ENCODE data around the gene CDKAL1.

The CDKAL1 gene

GRCh38 chr6:20840675-20841074 is 306.4 kb downstream of the CDKAL1 start:
- no peak overlapping the region for H2BK15ac ChIP-seq (ENCODE audit: low read length)
- H3K27ac ChIP-seq (replicated peaks; ENCODE audit: low read length), result no peak overlapping the region
- no peak for DNase-seq (ENCODE audit: low spot score)
- H3K36me3 ChIP-seq (replicated peaks in 1 of 2; ENCODE audit: control insufficient read depth in 2 of 2, insufficient read depth in 2 of 2, low read length in 2 of 2), result peaks cover 0 to 2% of the 10 kb centered on the region in 2 donors
- no peak overlapping the region for H4K8ac ChIP-seq (ENCODE audit: low read depth, low read length)
- no peak overlapping the region for H3K23ac ChIP-seq (ENCODE audit: low read depth, low read length, poor library complexity)
- H3K79me1 ChIP-seq (ENCODE audit: low read depth, low read length), result no peaks in the 10 kb centered on the region
- H2BK5ac ChIP-seq (ENCODE audit: low read length), result no peak overlapping the region
- no CpG with 5 or more reads among the region's 2 CpGs for WGBS, 2 donors (ENCODE audit: extremely low coverage in 2 of 2, insufficient read length in 2 of 2, insufficient replicate concordance in 1 of 2)
- no peak overlapping the region for H3K4me2 ChIP-seq (ENCODE audit: insufficient read depth, low read length, poor library complexity, severe bottlenecking)
- H3K4me3 ChIP-seq (ENCODE audit: low read length in 2 of 2), result no peak overlapping the region
- no peak overlapping the region for H3K9ac ChIP-seq (ENCODE audit: low read depth, low read length, poor library complexity)
- H2BK120ac ChIP-seq (ENCODE audit: low read depth, low read length), result no peak overlapping the region
- H2BK12ac ChIP-seq (ENCODE audit: low read length), result no peak overlapping the region
- H3K4ac ChIP-seq (ENCODE audit: low read length), result no peak overlapping the region
- no peak overlapping the region for H2AK5ac ChIP-seq (ENCODE audit: low read depth, low read length)
- H3K9me3 ChIP-seq (replicated peaks in 1 of 2; ENCODE audit: control insufficient read depth in 2 of 2, insufficient read depth in 1 of 2, low read depth in 1 of 2, low read length in 2 of 2), result no peaks in the 10 kb centered on the region
- H3K14ac ChIP-seq (ENCODE audit: low read length), result no peak overlapping the region
- H2AFZ ChIP-seq (ENCODE audit: low read length), result no peak overlapping the region
- H3K18ac ChIP-seq (ENCODE audit: low read length), result no peak overlapping the region
- no peak overlapping the region for H4K91ac ChIP-seq (ENCODE audit: low read depth, low read length, poor library complexity)
- H3K4me1 ChIP-seq (ENCODE audit: control insufficient read depth in 2 of 2, insufficient read depth in 1 of 2, low read depth in 1 of 2, low read length in 2 of 2), result no peaks in the 10 kb centered on the region
- peaks cover 0 to 1% (median 0%) of the 10 kb centered on the region in 3 experiments for H3K27me3 ChIP-seq (ENCODE audit: control insufficient read depth in 3 of 3, insufficient read depth in 3 of 3, low read depth in 1 of 3, low read length in 3 of 3)

- H4K8ac ChIP-seq (ENCODE audit: low read depth, low read length), result no peak overlapping the region
- H3K18ac ChIP-seq (ENCODE audit: low read length), result no peak overlapping the region
- no peak overlapping the region for H2BK15ac ChIP-seq (ENCODE audit: low read length)
- no peak overlapping the region for H2BK120ac ChIP-seq (ENCODE audit: low read depth, low read length)
- H3K4ac ChIP-seq (ENCODE audit: low read length), result no peak overlapping the region
- no peak overlapping the region for H4K91ac ChIP-seq (ENCODE audit: low read depth, low read length, poor library complexity)
- H3K79me1 ChIP-seq (ENCODE audit: low read depth, low read length), result no peaks in the 10 kb centered on the region
- no peaks in the 10 kb centered on the region for H3K9me3 ChIP-seq (replicated peaks in 1 of 2; ENCODE audit: control insufficient read depth in 2 of 2, insufficient read depth in 1 of 2, low read depth in 1 of 2, low read length in 2 of 2)
- H3K9ac ChIP-seq (ENCODE audit: low read depth, low read length, poor library complexity), result no peak overlapping the region
- H3K4me1 ChIP-seq (ENCODE audit: control insufficient read depth in 2 of 2, insufficient read depth in 1 of 2, low read depth in 1 of 2, low read length in 2 of 2), result no peaks in the 10 kb centered on the region
- H3K4me3 ChIP-seq (ENCODE audit: low read length in 2 of 2), result no peak overlapping the region
- H2BK12ac ChIP-seq (ENCODE audit: low read length), result no peak overlapping the region
- DNase-seq (ENCODE audit: low spot score), result no peak
- H3K36me3 ChIP-seq (replicated peaks in 1 of 2; ENCODE audit: control insufficient read depth in 2 of 2, insufficient read depth in 2 of 2, low read length in 2 of 2), result peaks cover 0 to 2% of the 10 kb centered on the region in 2 donors
- H3K27ac ChIP-seq (replicated peaks; ENCODE audit: low read length), result no peak overlapping the region
- no peak overlapping the region for H2AFZ ChIP-seq (ENCODE audit: low read length)
- no peak overlapping the region for H2BK5ac ChIP-seq (ENCODE audit: low read length)
- H3K14ac ChIP-seq (ENCODE audit: low read length), result no peak overlapping the region
- peaks cover 0 to 1% (median 0%) of the 10 kb centered on the region in 3 experiments for H3K27me3 ChIP-seq (ENCODE audit: control insufficient read depth in 3 of 3, insufficient read depth in 3 of 3, low read depth in 1 of 3, low read length in 3 of 3)
- no peak overlapping the region for H2AK5ac ChIP-seq (ENCODE audit: low read depth, low read length)
- no peak overlapping the region for H3K4me2 ChIP-seq (ENCODE audit: insufficient read depth, low read length, poor library complexity, severe bottlenecking)
- H3K23ac ChIP-seq (ENCODE audit: low read depth, low read length, poor library complexity), result no peak overlapping the region
These were observed 307.5 kb downstream of the CDKAL1 start for GRCh38 chr6:20841806-20842205.

- Histone ChIP-seq H3K4ac (ENCODE audit: low read length) (no peak overlapping the region), H3K4me1 (ENCODE audit: control insufficient read depth in 2 of 2, insufficient read depth in 1 of 2, low read depth in 1 of 2, low read length in 2 of 2) (no peaks in the 10 kb centered on the region), H2AK5ac (ENCODE audit: low read depth, low read length) (no peak overlapping the region), H3K18ac (ENCODE audit: low read length) (no peak overlapping the region), H3K9ac (ENCODE audit: low read depth, low read length, poor library complexity) (no peak overlapping the region), H2BK15ac (ENCODE audit: low read length) (no peak overlapping the region), H3K27me3 (ENCODE audit: control insufficient read depth in 3 of 3, insufficient read depth in 3 of 3, low read depth in 1 of 3, low read length in 3 of 3) (peaks cover 0 to 1% (median 0%) of the 10 kb centered on the region in 3 experiments), H3K36me3 (replicated peaks in 1 of 2; ENCODE audit: control insufficient read depth in 2 of 2, insufficient read depth in 2 of 2, low read length in 2 of 2) (peaks cover 0 to 2% of the 10 kb centered on the region in 2 donors), H3K27ac (replicated peaks; ENCODE audit: low read length) (no peak overlapping the region), H2BK12ac (ENCODE audit: low read length) (no peak overlapping the region), H4K8ac (ENCODE audit: low read depth, low read length) (no peak overlapping the region), H3K79me1 (ENCODE audit: low read depth, low read length) (no peaks in the 10 kb centered on the region), H3K23ac (ENCODE audit: low read depth, low read length, poor library complexity) (no peak overlapping the region), H3K9me3 (replicated peaks in 1 of 2; ENCODE audit: control insufficient read depth in 2 of 2, insufficient read depth in 1 of 2, low read depth in 1 of 2, low read length in 2 of 2) (no peaks in the 10 kb centered on the region), H3K4me3 (ENCODE audit: low read length in 2 of 2) (no peak overlapping the region), H4K91ac (ENCODE audit: low read depth, low read length, poor library complexity) (no peak overlapping the region), H2BK120ac (ENCODE audit: low read depth, low read length) (no peak overlapping the region), H3K14ac (ENCODE audit: low read length) (no peak overlapping the region), H2BK5ac (ENCODE audit: low read length) (no peak overlapping the region), H3K4me2 (ENCODE audit: insufficient read depth, low read length, poor library complexity, severe bottlenecking) (no peak overlapping the region), H2AFZ (ENCODE audit: low read length) (no peak overlapping the region)
- no peak for DNase-seq (ENCODE audit: low spot score)
These were observed 311.3 kb downstream of the CDKAL1 start for GRCh38 chr6:20845592-20845991.

- no peak overlapping the region for H2AK5ac ChIP-seq (ENCODE audit: low read depth, low read length)
- peaks cover 0 to 2% of the 10 kb centered on the region in 2 donors for H3K36me3 ChIP-seq (replicated peaks in 1 of 2; ENCODE audit: control insufficient read depth in 2 of 2, insufficient read depth in 2 of 2, low read length in 2 of 2)
- no peak overlapping the region for H3K23ac ChIP-seq (ENCODE audit: low read depth, low read length, poor library complexity)
- H3K14ac ChIP-seq (ENCODE audit: low read length), result no peak overlapping the region
- no CpG with 5 or more reads among the region's 1 CpG for WGBS, 2 donors (ENCODE audit: extremely low coverage in 2 of 2, insufficient read length in 2 of 2, insufficient replicate concordance in 1 of 2)
- no peak overlapping the region for H3K9ac ChIP-seq (ENCODE audit: low read depth, low read length, poor library complexity)
- no peak overlapping the region for H2AFZ ChIP-seq (ENCODE audit: low read length)
- no peak overlapping the region for H3K4ac ChIP-seq (ENCODE audit: low read length)
- no peak overlapping the region for H4K91ac ChIP-seq (ENCODE audit: low read depth, low read length, poor library complexity)
- no peak overlapping the region for H2BK120ac ChIP-seq (ENCODE audit: low read depth, low read length)
- no peak overlapping the region for H3K18ac ChIP-seq (ENCODE audit: low read length)
- H3K4me1 ChIP-seq (ENCODE audit: control insufficient read depth in 2 of 2, insufficient read depth in 1 of 2, low read depth in 1 of 2, low read length in 2 of 2), result no peaks in the 10 kb centered on the region
- no peak overlapping the region for H3K27ac ChIP-seq (replicated peaks; ENCODE audit: low read length)
- H3K9me3 ChIP-seq (replicated peaks in 1 of 2; ENCODE audit: control insufficient read depth in 2 of 2, insufficient read depth in 1 of 2, low read depth in 1 of 2, low read length in 2 of 2), result no peaks in the 10 kb centered on the region
- no peak overlapping the region for H4K8ac ChIP-seq (ENCODE audit: low read depth, low read length)
- no peak overlapping the region for H2BK12ac ChIP-seq (ENCODE audit: low read length)
- peaks cover 0 to 1% (median 0%) of the 10 kb centered on the region in 3 experiments for H3K27me3 ChIP-seq (ENCODE audit: control insufficient read depth in 3 of 3, insufficient read depth in 3 of 3, low read depth in 1 of 3, low read length in 3 of 3)
- DNase-seq (ENCODE audit: low spot score), result no peak
- no peak overlapping the region for H3K4me3 ChIP-seq (ENCODE audit: low read length in 2 of 2)
- H3K79me1 ChIP-seq (ENCODE audit: low read depth, low read length), result no peaks in the 10 kb centered on the region
- H2BK5ac ChIP-seq (ENCODE audit: low read length), result no peak overlapping the region
- no peak overlapping the region for H2BK15ac ChIP-seq (ENCODE audit: low read length)
- H3K4me2 ChIP-seq (ENCODE audit: insufficient read depth, low read length, poor library complexity, severe bottlenecking), result no peak overlapping the region
These were observed 312.4 kb downstream of the CDKAL1 start for GRCh38 chr6:20846602-20847028.

Data from neuronal stem cell (in vitro differentiated cells).